IMR-90 (cell line): ENCODE results near the gene CCDC87.

ENCODE experiments used
- BHLHE40 ChIP-seq: fragments of 150-350 bp; IDR thresholded peaks from 2 replicates; pipeline ENCODE4 v1.6.1; 2016; ENCODE audit warnings: mild to moderate bottlenecking, low read depth, low read length
- CEBPB ChIP-seq: IDR thresholded peaks from 2 replicates; pipeline ENCODE4 v1.6.1; 2012; ENCODE audit warnings: low read depth, low read length, improper control_type of control experiment
- CHD1 ChIP-seq: IDR thresholded peaks from 2 replicates; pipeline ENCODE4 v1.6.1; 2012; ENCODE audit warnings: low read depth, low read length, improper control_type of control experiment
- CTCF ChIP-seq: conservative IDR thresholded peaks from 2 replicates; pipeline ENCODE4 v1.5.1; 2012; ENCODE audit warnings: mild to moderate bottlenecking, low read depth, low read length, improper control_type of control experiment
- FOS ChIP-seq: fragments of 150-350 bp; IDR thresholded peaks from 2 replicates; pipeline ENCODE4 v1.6.1; 2016; ENCODE audit warnings: low read depth, low read length
- MAFK ChIP-seq: IDR thresholded peaks from 2 replicates; pipeline ENCODE4 v1.6.1; 2012; ENCODE audit warnings: low read depth, low read length, improper control_type of control experiment
- MXI1 ChIP-seq: IDR thresholded peaks from 2 replicates; pipeline ENCODE4 v1.6.1; 2012; ENCODE audit warnings: low read depth, mild to moderate bottlenecking, low read length, moderate library complexity, borderline replicate concordance
- NFE2L2 ChIP-seq: fragments of 150-350 bp; IDR thresholded peaks from 2 replicates; pipeline ENCODE4 v1.6.1; 2016; ENCODE audit warnings: low read depth, mild to moderate bottlenecking, low read length
- POLR2A ChIP-seq: IDR thresholded peaks from 2 replicates; pipeline ENCODE4 v1.6.1; 2012; ENCODE audit warnings: mild to moderate bottlenecking, low read depth, low read length
- RCOR1 ChIP-seq: IDR thresholded peaks from 2 replicates; pipeline ENCODE4 v1.6.1; 2012; ENCODE audit warnings: mild to moderate bottlenecking, low read length, improper control_type of control experiment; ENCODE audit not compliant: insufficient replicate concordance
- RFX5 ChIP-seq: IDR thresholded peaks from 2 replicates; pipeline ENCODE4 v1.8.0; 2012; ENCODE audit warnings: low read depth, mild to moderate bottlenecking, low read length, moderate library complexity
- USF2 ChIP-seq: fragments of 150-350 bp; IDR thresholded peaks from 2 replicates; pipeline ENCODE4 v1.6.1; 2017; ENCODE audit warnings: mild to moderate bottlenecking, antibody characterized with exemption, low read length, low read depth

- TF ChIP-seq POLR2A (no peak), RCOR1 (no peak), CEBPB (no peak), CTCF (no peak), USF2 (no peak), NFE2L2 (no peak), FOS (no peak), MXI1 (no peak), BHLHE40 (no peak), MAFK (no peak), CHD1 (no peak), RFX5 (no peak)
Observed at GRCh38 chr11:66557733-66558326, 35.0 kb downstream of the CCDC87 start.
